ENCODE measurements around the gene FYB2. TPM values are rescaled to one million over a fixed set of nuclear protein-coding genes. Genes with fewer than 3 reads are reported as not detected.
A peak's percentile ranks its signal among the peaks of the same experiment; 100 is the strongest.

The FYB2 gene
- total RNA-seq, 2 experiments from 2014 or later: not detected

GRCh38 chr1:56709269-56709880 lies 109.8 kb downstream of the FYB2 start:
- H3K27me3 Mint-ChIP-seq: peaks cover 15% of the 10 kb centered on the region
- intact Hi-C loops (cut with micrococcal nuclease): no loop called here
- no peak overlapping the region for H3K27ac Mint-ChIP-seq
- no peak for ATAC-seq
- CTCF ChIA-PET: interaction anchor here (0.7 to 1.2 kb wide), 7 partner anchors 13 to 1425 kb away, joined by 3 to 6 read pairs (median 3); no protein-coding TSS in a partner anchor
- no peaks in the 10 kb centered on the region for H3K36me3 Mint-ChIP-seq (ENCODE audit: low read depth)
- no peaks in the 10 kb centered on the region for H3K4me1 Mint-ChIP-seq (ENCODE audit: low read depth)
- TF ChIP-seq, protein P1, sequence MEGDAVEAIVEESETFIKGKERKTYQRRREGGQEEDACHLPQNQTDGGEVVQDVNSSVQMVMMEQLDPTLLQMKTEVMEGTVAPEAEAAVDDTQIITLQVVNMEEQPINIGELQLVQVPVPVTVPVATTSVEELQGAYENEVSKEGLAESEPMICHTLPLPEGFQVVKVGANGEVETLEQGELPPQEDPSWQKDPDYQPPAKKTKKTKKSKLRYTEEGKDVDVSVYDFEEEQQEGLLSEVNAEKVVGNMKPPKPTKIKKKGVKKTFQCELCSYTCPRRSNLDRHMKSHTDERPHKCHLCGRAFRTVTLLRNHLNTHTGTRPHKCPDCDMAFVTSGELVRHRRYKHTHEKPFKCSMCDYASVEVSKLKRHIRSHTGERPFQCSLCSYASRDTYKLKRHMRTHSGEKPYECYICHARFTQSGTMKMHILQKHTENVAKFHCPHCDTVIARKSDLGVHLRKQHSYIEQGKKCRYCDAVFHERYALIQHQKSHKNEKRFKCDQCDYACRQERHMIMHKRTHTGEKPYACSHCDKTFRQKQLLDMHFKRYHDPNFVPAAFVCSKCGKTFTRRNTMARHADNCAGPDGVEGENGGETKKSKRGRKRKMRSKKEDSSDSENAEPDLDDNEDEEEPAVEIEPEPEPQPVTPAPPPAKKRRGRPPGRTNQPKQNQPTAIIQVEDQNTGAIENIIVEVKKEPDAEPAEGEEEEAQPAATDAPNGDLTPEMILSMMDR (IDR thresholded peaks at IDR 0.05): peak; percentile 66
- no peak overlapping the region for H3K4me3 Mint-ChIP-seq
- POLR2A ChIA-PET: no interaction called here
- peak; percentile 8 for DNase-seq
- no peaks in the 10 kb centered on the region for H3K9me3 Mint-ChIP-seq

DNA sequence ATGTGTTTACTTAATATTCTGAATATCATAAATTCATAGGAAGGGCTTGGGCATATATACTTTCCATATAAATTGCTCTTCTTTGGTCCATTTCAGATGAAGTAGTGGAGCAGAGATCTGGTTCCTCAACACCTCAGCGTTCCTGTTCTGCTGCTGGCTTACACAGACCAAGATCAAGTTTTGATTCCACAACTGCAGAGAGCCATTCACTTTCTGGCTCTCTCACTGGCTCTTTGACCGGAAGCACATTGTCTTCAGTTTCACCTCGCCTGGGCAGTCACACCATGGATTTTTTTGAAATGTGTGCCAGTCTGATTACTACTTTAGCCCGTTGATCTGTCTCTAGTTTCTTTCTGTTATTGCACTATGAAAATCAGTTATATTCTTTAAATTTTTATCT lies 111.8 kb downstream of the FYB2 start:
- Mint-ChIP-seq H3K27me3 (peaks cover 9% of the 10 kb centered on the region), H3K4me1 (ENCODE audit: low read depth) (no peaks in the 10 kb centered on the region), H3K27ac (no peak overlapping the region), H3K9me3 (no peaks in the 10 kb centered on the region), H3K36me3 (ENCODE audit: low read depth) (no peaks in the 10 kb centered on the region), H3K4me3 (no peak overlapping the region)
- POLR2A ChIA-PET: no interaction called here
- TF ChIP-seq, protein P1 (IDR thresholded peaks at IDR 0.05): no peak
- CTCF ChIA-PET: no interaction called here
- intact Hi-C loops (cut with micrococcal nuclease): no loop called here
- no peak for DNase-seq
- ATAC-seq: no peak

GRCh38 chr1:56703747-56704146 lies 115.5 kb downstream of the FYB2 start:
- peaks cover 8% of the 10 kb centered on the region for H3K27me3 Mint-ChIP-seq
- POLR2A ChIA-PET: no interaction called here
- intact Hi-C loops (cut with micrococcal nuclease): no loop called here
- CTCF ChIA-PET: interaction anchor here (1.4 kb wide), 1 partner anchor 1328 kb away, joined by 3 read pairs; no protein-coding TSS in a partner anchor
- ATAC-seq: no peak
- TF ChIP-seq, protein P1 (IDR thresholded peaks at IDR 0.05): no peak
- H3K27ac Mint-ChIP-seq: no peak overlapping the region
- no peaks in the 10 kb centered on the region for H3K36me3 Mint-ChIP-seq (ENCODE audit: low read depth)
- H3K9me3 Mint-ChIP-seq: peaks cover 1% of the 10 kb centered on the region
- no peak overlapping the region for H3K4me3 Mint-ChIP-seq
- H3K4me1 Mint-ChIP-seq (ENCODE audit: low read depth): no peaks in the 10 kb centered on the region
- no peak for DNase-seq

DNA sequence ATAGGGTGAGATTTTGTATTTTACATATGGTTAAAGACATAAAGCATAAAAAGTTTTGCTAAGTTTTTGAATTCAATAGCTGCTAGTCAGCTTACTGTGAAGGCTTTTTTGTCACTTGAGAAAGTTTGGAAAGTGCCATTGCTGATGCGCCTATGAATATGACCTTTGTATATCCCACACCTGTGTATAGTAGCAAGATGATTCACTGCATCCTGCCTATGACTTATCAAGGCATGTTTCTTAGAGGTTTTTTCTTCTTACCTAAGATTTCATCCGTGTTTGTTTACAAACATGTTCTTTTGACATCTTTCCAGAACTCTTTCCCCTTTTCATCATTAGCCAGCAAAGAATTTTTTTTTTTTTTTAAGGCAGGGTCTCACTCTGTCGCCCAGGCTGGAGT lies 122.5 kb downstream of the FYB2 start:
- TF ChIP-seq, protein P1 (IDR thresholded peaks at IDR 0.05): no peak
- H3K27ac Mint-ChIP-seq: no peak overlapping the region
- H3K4me1 Mint-ChIP-seq (ENCODE audit: low read depth): no peaks in the 10 kb centered on the region
- POLR2A ChIA-PET: no interaction called here
- H3K27me3 Mint-ChIP-seq: peaks cover 2% of the 10 kb centered on the region
- CTCF ChIA-PET: no interaction called here
- intact Hi-C loops (cut with micrococcal nuclease): no loop called here
- peaks cover 1% of the 10 kb centered on the region for H3K9me3 Mint-ChIP-seq
- DNase-seq (no peak), ATAC-seq (no peak)
- H3K4me3 Mint-ChIP-seq: no peak overlapping the region
- no peaks in the 10 kb centered on the region for H3K36me3 Mint-ChIP-seq (ENCODE audit: low read depth)

- Mint-ChIP-seq H3K36me3 (ENCODE audit: low read depth) (no peaks in the 10 kb centered on the region), H3K27ac (no peak overlapping the region), H3K27me3 (no peaks in the 10 kb centered on the region), H3K4me3 (no peak overlapping the region), H3K9me3 (no peaks in the 10 kb centered on the region), H3K4me1 (ENCODE audit: low read depth) (no peaks in the 10 kb centered on the region)
- intact Hi-C loops (cut with micrococcal nuclease): no loop called here
- DNase-seq (no peak), ATAC-seq (peak; percentile 80)
- TF ChIP-seq, protein P1 (IDR thresholded peaks at IDR 0.05): no peak
- POLR2A ChIA-PET: no interaction called here
- CTCF ChIA-PET: no interaction called here
Measured at GRCh38 chr1:56688522-56689026, 130.6 kb downstream of the FYB2 start.

Data from activated CD8-positive, alpha-beta T cell treated with anti-CD3 and anti-CD28 coated beads for 36 hours (primary cell).